Ishikawa (cell line): Measurements from ENCODE around the gene CKLF.

Experiments
- CEBPB ChIP-seq: IDR thresholded peaks from 2 replicates; pipeline ENCODE4 v1.6.1; 2012
- CREB1 ChIP-seq: IDR thresholded peaks from 2 replicates; pipeline ENCODE4 v1.6.1; 2012; ENCODE audit warnings: low read depth
- EP300 ChIP-seq: IDR thresholded peaks from 2 replicates; pipeline ENCODE4 v1.6.1; 2012; ENCODE audit warnings: borderline replicate concordance
- FOXM1 ChIP-seq: IDR thresholded peaks from 2 replicates; pipeline ENCODE4 v1.6.1; 2012; ENCODE audit warnings: low read depth, borderline replicate concordance
- NFIC ChIP-seq: IDR thresholded peaks from 2 replicates; pipeline ENCODE4 v1.6.1; 2012
- RAD21 ChIP-seq: IDR thresholded peaks from 2 replicates; pipeline ENCODE4 v1.6.1; 2012; ENCODE audit warnings: low read depth
- TAF1 ChIP-seq: IDR thresholded peaks from 2 replicates; pipeline ENCODE4 v1.6.1; 2012; ENCODE audit warnings: low read depth, mild to moderate bottlenecking
- TCF12 ChIP-seq: IDR thresholded peaks from 2 replicates; pipeline ENCODE4 v1.6.1; 2012; ENCODE audit warnings: low read depth
- TEAD4 ChIP-seq: IDR thresholded peaks from 2 replicates; pipeline ENCODE4 v1.6.1; 2012
- YY1 ChIP-seq: IDR thresholded peaks from 2 replicates; pipeline ENCODE4 v1.6.1; 2012; ENCODE audit warnings: low read depth
- TF ChIP-seq, protein P1 (sequence below): IDR thresholded peaks from 2 replicates; pipeline ENCODE4 v1.6.1; 2012
- TF ChIP-seq, protein P2 (sequence below): IDR thresholded peaks from 2 replicates; pipeline ENCODE4 v1.6.1; 2012
- TF ChIP-seq, protein P3 (sequence below): IDR thresholded peaks from 2 replicates; pipeline ENCODE4 v1.6.1; 2012; ENCODE audit warnings: low read depth, mild to moderate bottlenecking

DNA sequence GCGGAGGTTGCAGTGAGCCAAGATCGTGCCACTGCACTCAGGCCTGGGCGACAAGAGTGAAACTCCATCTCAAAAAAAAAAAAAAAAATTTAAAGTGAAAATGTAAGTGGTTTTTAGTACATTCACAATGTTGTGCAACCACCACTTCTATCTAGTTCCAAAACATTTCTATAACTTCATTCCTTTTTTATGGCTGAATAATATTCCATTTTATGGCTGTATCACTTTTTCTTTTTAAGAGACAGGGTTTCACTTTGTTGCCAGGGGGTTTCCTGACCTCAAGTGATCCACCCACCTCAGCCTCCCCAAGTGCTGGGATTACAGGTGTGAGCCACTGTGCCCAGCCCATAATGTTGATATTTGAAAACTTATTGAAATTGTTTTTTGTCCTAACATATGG, 40.4 kb downstream of the CKLF start:
- TF ChIP-seq, protein P1, sequence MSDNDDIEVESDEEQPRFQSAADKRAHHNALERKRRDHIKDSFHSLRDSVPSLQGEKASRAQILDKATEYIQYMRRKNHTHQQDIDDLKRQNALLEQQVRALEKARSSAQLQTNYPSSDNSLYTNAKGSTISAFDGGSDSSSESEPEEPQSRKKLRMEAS, result no peak
- TF ChIP-seq YY1, result no peak
- TF ChIP-seq NFIC, result no peak
- TF ChIP-seq, protein P2, sequence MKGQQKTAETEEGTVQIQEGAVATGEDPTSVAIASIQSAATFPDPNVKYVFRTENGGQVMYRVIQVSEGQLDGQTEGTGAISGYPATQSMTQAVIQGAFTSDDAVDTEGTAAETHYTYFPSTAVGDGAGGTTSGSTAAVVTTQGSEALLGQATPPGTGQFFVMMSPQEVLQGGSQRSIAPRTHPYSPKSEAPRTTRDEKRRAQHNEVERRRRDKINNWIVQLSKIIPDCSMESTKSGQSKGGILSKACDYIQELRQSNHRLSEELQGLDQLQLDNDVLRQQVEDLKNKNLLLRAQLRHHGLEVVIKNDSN, result no peak
- no peak for TF ChIP-seq RAD21
- TF ChIP-seq EP300, result no peak
- no peak for TF ChIP-seq TCF12
- no peak for TF ChIP-seq CEBPB
- TF ChIP-seq, protein P3, sequence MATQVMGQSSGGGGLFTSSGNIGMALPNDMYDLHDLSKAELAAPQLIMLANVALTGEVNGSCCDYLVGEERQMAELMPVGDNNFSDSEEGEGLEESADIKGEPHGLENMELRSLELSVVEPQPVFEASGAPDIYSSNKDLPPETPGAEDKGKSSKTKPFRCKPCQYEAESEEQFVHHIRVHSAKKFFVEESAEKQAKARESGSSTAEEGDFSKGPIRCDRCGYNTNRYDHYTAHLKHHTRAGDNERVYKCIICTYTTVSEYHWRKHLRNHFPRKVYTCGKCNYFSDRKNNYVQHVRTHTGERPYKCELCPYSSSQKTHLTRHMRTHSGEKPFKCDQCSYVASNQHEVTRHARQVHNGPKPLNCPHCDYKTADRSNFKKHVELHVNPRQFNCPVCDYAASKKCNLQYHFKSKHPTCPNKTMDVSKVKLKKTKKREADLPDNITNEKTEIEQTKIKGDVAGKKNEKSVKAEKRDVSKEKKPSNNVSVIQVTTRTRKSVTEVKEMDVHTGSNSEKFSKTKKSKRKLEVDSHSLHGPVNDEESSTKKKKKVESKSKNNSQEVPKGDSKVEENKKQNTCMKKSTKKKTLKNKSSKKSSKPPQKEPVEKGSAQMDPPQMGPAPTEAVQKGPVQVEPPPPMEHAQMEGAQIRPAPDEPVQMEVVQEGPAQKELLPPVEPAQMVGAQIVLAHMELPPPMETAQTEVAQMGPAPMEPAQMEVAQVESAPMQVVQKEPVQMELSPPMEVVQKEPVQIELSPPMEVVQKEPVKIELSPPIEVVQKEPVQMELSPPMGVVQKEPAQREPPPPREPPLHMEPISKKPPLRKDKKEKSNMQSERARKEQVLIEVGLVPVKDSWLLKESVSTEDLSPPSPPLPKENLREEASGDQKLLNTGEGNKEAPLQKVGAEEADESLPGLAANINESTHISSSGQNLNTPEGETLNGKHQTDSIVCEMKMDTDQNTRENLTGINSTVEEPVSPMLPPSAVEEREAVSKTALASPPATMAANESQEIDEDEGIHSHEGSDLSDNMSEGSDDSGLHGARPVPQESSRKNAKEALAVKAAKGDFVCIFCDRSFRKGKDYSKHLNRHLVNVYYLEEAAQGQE, result no peak
- TF ChIP-seq TAF1, result no peak
- no peak for TF ChIP-seq TEAD4
- TF ChIP-seq FOXM1, result no peak
- no peak for TF ChIP-seq CREB1
